ENCODE data around the gene CLDN8.

The CLDN8 gene

GRCh38 chr21:30216041-30216723 is at the start of gene CLDN8:
Gene CLDN8, minus strand, starts transcription at chr21:30216097. Its CDS starts 172 bp downstream, at chr21:30215925.
- no peak for DNase-seq

DNA sequence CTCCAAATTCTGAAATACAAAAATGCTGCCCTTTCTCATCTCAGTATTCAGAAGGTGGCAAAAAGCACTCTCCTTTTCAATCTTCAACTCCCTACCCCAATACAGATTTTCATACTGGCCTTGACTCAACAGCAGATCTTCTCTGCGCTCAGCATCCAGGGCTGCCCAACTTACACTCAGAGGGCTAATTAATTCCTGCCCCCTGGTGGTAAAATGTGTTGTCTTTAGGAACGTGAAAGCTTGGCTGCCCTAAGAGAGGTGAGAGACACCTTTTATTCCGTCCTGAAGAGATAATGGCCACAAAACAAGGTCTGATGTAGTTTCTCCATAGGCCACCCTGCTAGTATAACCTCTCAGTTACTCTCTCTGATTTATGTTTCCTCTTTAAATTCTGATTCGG is 41.9 kb upstream of the CLDN8 start:
- DNase-seq: no peak

- DNase-seq: no peak
Observed at GRCh38 chr21:30256100-30256499, 40.2 kb upstream of the CLDN8 start.

GRCh38 chr21:30255679-30256078 is 39.8 kb upstream of the CLDN8 start:
- no peak for DNase-seq

GRCh38 chr21:30251781-30252180 is 35.9 kb upstream of the CLDN8 start:
- DNase-seq: no peak

DNA sequence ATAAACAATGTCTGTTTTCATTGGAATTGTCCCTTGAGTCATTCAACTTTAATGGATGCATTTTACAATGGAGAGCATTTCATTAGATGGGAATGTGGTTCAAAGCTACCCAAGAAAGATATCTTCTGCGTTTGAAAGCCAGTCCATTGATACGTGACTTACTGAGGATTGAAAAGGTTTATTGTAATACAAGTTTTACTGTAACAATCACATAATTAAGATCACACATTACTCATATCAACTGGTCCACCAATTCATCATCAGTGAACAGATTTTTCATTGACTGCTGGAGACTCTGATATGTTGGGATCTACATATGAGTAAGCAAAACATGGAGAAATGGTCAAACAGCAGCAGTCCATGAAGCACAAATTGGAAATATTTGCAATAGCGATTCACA is 34.0 kb upstream of the CLDN8 start:
- no peak for DNase-seq

DNA sequence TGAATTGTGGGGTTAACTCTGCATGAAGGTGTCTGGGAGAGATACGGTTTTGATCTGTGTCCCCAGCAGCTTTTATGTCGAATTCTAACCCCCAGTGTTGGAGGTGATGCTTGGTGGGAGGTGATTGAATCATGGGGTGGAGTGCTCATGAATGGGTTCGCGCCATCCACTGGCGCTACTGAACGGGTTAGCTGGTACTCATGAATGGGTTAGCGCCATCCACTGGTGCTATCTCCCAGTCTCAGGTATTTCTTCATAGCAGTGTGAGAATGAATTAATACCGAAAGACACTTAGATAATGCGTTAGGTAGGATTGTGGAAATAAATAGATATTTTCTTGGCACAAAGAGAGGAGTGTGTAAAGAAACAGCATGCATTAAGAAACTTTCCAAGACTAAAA is 32.9 kb upstream of the CLDN8 start:
- no peak for DNase-seq

DNA sequence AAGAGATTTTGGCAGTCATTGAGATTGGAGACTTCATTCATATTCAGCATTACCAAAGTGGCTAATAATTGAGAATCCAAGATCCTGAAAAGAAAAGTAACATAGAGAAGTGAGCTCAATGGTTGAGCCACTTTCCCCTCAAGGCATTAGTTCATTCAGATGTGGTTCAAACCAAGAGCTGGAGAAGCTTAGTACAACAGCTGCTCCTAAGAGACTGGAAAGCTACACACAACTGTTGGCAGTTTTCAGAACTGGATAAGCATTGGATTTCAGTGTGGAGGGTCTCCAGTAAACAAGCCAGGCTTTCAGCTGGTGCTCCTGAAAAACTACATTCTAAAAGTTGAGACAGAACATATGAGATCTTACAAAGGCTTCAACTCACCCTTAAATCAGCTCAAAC is 29.2 kb upstream of the CLDN8 start:
- no peak for DNase-seq

DNA sequence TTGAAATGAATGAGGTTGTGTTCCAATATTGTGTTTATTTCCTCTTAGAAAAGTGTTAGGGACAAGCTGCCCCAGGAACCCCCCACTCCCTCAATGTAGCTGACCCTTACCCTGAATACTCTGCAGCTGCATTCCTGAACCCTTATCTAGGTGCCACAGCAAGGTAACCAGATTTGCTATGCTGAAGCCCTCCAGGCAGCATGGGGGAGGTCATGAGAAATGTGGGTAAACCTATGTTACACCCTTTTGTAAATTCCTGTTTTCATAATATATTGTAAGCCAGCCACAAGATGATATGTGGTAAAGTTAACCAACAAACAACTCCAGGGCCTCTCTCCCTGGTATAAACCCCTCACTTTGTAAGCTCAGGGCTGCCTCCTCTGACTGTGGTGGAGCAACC is 27.8 kb upstream of the CLDN8 start:
- DNase-seq: no peak

DNA sequence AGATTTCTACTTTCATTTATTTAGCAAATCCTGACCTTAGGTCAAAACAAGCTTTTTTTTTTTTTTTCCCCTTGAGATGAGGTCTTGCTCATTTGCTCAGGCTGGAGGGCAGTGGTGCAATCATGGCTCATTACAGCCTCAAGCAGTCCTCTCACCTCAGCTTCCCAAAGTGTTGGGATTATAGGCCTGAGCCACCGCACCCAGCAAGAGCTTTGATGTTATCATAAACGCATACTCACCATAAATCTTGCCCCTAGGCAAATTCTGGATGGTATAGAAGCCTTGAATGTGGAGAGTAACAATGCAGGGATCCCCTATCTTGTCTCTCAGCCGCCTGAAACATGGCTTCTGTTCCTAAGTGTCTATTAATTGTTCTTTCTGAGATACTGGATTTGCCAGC is 24.8 kb upstream of the CLDN8 start:
- no peak for DNase-seq

- no peak for DNase-seq
Observed at GRCh38 chr21:30238168-30238567, 22.3 kb upstream of the CLDN8 start.

DNA sequence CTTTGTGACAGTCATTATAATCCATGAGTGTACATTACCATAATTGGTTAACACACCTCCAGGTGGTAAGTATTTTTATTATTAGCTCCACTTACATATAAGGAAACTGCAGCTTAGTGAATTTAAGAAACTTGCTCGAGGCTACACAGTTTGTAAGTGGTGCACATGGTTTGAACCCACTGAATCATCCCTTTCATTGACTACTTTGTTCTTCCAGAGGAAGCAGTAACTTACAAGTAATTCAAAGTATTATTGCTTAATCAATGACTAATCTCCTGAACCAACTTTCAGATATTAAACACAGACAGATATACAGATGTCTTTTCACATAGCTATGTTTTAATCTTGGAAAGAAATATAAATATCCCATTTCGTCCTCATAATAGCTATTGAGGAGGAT is 18.7 kb upstream of the CLDN8 start:
- no peak for DNase-seq

GRCh38 chr21:30234050-30234449 is 18.2 kb upstream of the CLDN8 start:
- DNase-seq: no peak

- DNase-seq: no peak
Observed at GRCh38 chr21:30233228-30234020, 17.5 kb upstream of the CLDN8 start.

DNA sequence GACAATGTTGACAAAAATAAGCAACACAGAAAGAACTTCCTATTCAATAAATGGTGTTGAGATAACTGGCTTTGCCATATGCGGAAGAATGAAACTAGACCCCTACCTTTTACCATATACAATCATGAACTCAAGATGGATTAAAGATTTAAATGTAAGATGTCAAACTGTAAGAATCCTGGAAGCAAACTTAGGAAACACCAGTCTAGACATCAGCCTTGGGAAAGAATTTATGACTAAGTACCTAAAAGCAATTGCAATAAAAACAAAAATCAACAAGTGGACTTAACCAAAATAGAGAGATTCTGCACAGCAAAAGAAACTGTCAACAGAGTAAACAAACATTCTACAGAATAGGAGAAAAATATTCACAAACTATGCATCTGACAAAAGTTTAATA is 16.1 kb upstream of the CLDN8 start:
- no peak for DNase-seq

DNA sequence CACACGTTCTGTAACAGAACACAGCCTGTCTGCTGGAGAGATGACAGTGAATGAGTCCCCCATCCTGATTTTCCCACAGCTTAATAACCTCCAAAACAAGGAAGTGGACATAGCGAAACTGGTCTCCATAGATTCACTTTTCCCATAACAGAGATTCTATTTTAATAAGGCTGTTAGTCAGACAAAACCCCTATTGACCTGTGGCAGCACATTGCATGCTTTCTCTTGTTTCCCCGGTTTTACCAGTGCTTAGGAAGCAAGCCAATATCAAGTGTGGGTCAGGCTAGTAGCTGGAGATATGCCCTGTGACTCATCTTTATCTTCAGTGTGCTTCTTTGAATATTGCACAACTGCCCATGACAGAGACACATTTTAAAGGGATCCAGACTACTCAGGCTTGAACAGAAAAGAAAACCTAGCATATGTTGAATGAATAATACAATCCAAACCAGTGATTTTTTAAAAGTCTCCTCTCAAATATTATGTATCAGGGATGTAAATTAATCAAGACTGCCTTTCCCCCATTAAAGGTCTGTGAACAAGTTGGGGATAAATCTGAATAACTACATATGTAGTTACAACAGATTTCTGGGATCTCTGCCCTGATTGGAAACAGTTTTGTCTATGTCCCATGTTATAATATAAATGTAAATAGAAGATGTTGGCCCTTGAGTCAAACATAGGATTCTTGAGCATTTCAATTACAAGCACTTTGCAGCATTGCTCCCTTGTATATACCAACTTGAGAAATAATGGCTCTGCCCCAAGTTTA is 11.9 kb upstream of the CLDN8 start:
- DNase-seq: no peak

- no peak for DNase-seq
Observed at GRCh38 chr21:30227128-30227527, 11.2 kb upstream of the CLDN8 start.

- DNase-seq: no peak
Observed at GRCh38 chr21:30223596-30223995, 7.7 kb upstream of the CLDN8 start.

- DNase-seq: no peak
Observed at GRCh38 chr21:30222724-30223123, 6.8 kb upstream of the CLDN8 start.

GRCh38 chr21:30211071-30211470 is 4.8 kb downstream of the CLDN8 start:
- DNase-seq: no peak

- DNase-seq: no peak
Observed at GRCh38 chr21:30209601-30210000, 6.3 kb downstream of the CLDN8 start.

- DNase-seq: no peak
Observed at GRCh38 chr21:30207252-30207579, 8.7 kb downstream of the CLDN8 start.

- DNase-seq: no peak
Observed at GRCh38 chr21:30206551-30207251, 9.2 kb downstream of the CLDN8 start.
